H1 (cell line): ENCODE measurements around the gene PASD1. TPM values are rescaled to one million over a fixed set of nuclear protein-coding genes. Genes with fewer than 3 reads are reported as not detected.

Experiments used
- polyA plus RNA-seq, 7 experiments: library from polyadenylated mRNA; depleted of rRNA in 3 of 7; stranded (reverse) in 5 of 7; unstranded in 2 of 7; fragments of >200 nt in 5 of 7; fragments of 200-250 nt in 2 of 7; gene quantifications; 1 replicate in 5 of 7; 2 replicates in 1 of 7; 4 replicates in 1 of 7; pipeline versions ENCODE4 v1.2.1 to v1.2.3, GENCODE V29; 2011 to 2013; ENCODE audit warnings: missing spikeins in 2 of 7, mixed read lengths in 2 of 7
- total RNA-seq: library from RNA; stranded (reverse); fragmentation: NEBNext Ultra II Directional; extraction: Animal tissue kit (Norgen Biotek cat#: 25700); gene quantifications from 2 replicates; pipeline ENCODE4 v1.2.1, GENCODE V29; 2021

Gene PASD1
- total and polyA plus RNA-seq, 2 of the 8 experiments (the other 6 are each of a cell fraction or from before 2014, with no cell fraction given): 0.03 to 0.09 TPM

Other genes with a start within 250 kb of the PASD1 start
- 62.1 and 65.4 TPM in 2 replicates for gene VMA21, start 166.5 kb upstream of the PASD1 start, total RNA-seq
- 16.4 and 25.8 TPM in 2 replicates for gene VMA21, start 166.5 kb upstream of the PASD1 start, polyA plus RNA-seq (2011; rRNA removed)
- 5.4 and 8.2 TPM in 2 replicates for gene PRRG3, start 131.8 kb downstream of the PASD1 start, total RNA-seq
- 4.2 and 4.8 TPM in 2 replicates for gene PRRG3, start 131.8 kb downstream of the PASD1 start, polyA plus RNA-seq (2011; rRNA removed)
- gene FATE1, start 152.4 kb downstream of the PASD1 start, total RNA-seq: not detected in 2 replicates
- gene FATE1, start 152.4 kb downstream of the PASD1 start, polyA plus RNA-seq (2011; rRNA removed): 0.12 and 0.27 TPM in 2 replicates
- not detected in 2 replicates for gene CNGA2, start 171.1 kb downstream of the PASD1 start, total RNA-seq
- not detected in 2 replicates for gene CNGA2, start 171.1 kb downstream of the PASD1 start, polyA plus RNA-seq (2011; rRNA removed)